ENCODE measurements around the gene IL37.
"Not testable (repeated sequence)": the region's sequence is repeated elsewhere in the genome, so short reads cannot be mapped to it uniquely, and the experiment has no call there.

IL37 gene

GRCh38 chr2:112919086-112919485, 8.1 kb downstream of the IL37 start:
- DNase-seq (ENCODE audit: insufficient read length, low spot score) (no peak), FAIRE-seq (no peak)

- FAIRE-seq (no peak), DNase-seq (ENCODE audit: insufficient read length, low spot score) (peak; percentile 18)
Measured at GRCh38 chr2:112920923-112921532, 10.1 kb downstream of the IL37 start.

GRCh38 chr2:112921982-112922381, 11.0 kb downstream of the IL37 start:
- DNase-seq (ENCODE audit: insufficient read length, low spot score) (no peak), FAIRE-seq (no peak)

- FAIRE-seq: no peak
- no peak for DNase-seq (ENCODE audit: insufficient read length, low spot score)
Measured at GRCh38 chr2:112923237-112923966, 12.4 kb downstream of the IL37 start.

GRCh38 chr2:112923967-112924338, 13.0 kb downstream of the IL37 start:
- DNase-seq (ENCODE audit: insufficient read length, low spot score) (no peak), FAIRE-seq (no peak)

- DNase-seq (ENCODE audit: insufficient read length, low spot score) (no peak), FAIRE-seq (no peak)
Measured at GRCh38 chr2:112924360-112924759, 13.4 kb downstream of the IL37 start.

GRCh38 chr2:112924821-112925220, 13.9 kb downstream of the IL37 start:
- FAIRE-seq (no peak), DNase-seq (ENCODE audit: insufficient read length, low spot score) (no peak)

- DNase-seq (ENCODE audit: insufficient read length, low spot score): no peak
- FAIRE-seq: no peak
Measured at GRCh38 chr2:112926707-112927106, 15.7 kb downstream of the IL37 start.

GRCh38 chr2:112927745-112928144, 16.8 kb downstream of the IL37 start:
- no peak for DNase-seq (ENCODE audit: insufficient read length, low spot score)
- FAIRE-seq: no peak

GRCh38 chr2:112933261-112933660, 22.3 kb downstream of the IL37 start:
- DNase-seq (ENCODE audit: insufficient read length, low spot score) (no peak), FAIRE-seq (no peak)

- FAIRE-seq; DNase-seq (ENCODE audit: insufficient read length, low spot score): not testable (repeated sequence)
Measured at GRCh38 chr2:112934117-112934516, 23.2 kb downstream of the IL37 start.

- DNase-seq (ENCODE audit: insufficient read length, low spot score) (no peak), FAIRE-seq (no peak)
Measured at GRCh38 chr2:112936927-112937232, 25.9 kb downstream of the IL37 start.

GRCh38 chr2:112938904-112939303, 27.9 kb downstream of the IL37 start:
- DNase-seq (ENCODE audit: insufficient read length, low spot score) (peak; percentile 17), FAIRE-seq (no peak)

GRCh38 chr2:112939425-112939824, 28.5 kb downstream of the IL37 start:
- FAIRE-seq: no peak
- no peak for DNase-seq (ENCODE audit: insufficient read length, low spot score)

GRCh38 chr2:112940859-112941625, 30.1 kb downstream of the IL37 start:
- DNase-seq (ENCODE audit: insufficient read length, low spot score): no peak
- FAIRE-seq: no peak

GRCh38 chr2:112941753-112942653, 31.0 kb downstream of the IL37 start:
- DNase-seq (ENCODE audit: insufficient read length, low spot score) (peak; percentile 76), FAIRE-seq (peak; percentile 79)

- FAIRE-seq (no peak), DNase-seq (ENCODE audit: insufficient read length, low spot score) (no peak)
Measured at GRCh38 chr2:112942654-112943002, 31.7 kb downstream of the IL37 start.

- DNase-seq (ENCODE audit: insufficient read length, low spot score): no peak
- FAIRE-seq: no peak
Measured at GRCh38 chr2:112944971-112945370, 34.0 kb downstream of the IL37 start.

GRCh38 chr2:112946086-112946485, 35.1 kb downstream of the IL37 start:
- FAIRE-seq (no peak), DNase-seq (ENCODE audit: insufficient read length, low spot score) (no peak)

- no peak for FAIRE-seq
- DNase-seq (ENCODE audit: insufficient read length, low spot score): no peak
Measured at GRCh38 chr2:112947374-112947773, 36.4 kb downstream of the IL37 start.

GRCh38 chr2:112949456-112949855, 38.5 kb downstream of the IL37 start:
- no peak for FAIRE-seq

More at GRCh38 chr2:112949456-112949855, 38.5 kb downstream of the IL37 start:
- DNase-seq (ENCODE audit: insufficient read length, low spot score): no peak
